ENCODE data around the gene CNOT1.

CNOT1 gene

DNA sequence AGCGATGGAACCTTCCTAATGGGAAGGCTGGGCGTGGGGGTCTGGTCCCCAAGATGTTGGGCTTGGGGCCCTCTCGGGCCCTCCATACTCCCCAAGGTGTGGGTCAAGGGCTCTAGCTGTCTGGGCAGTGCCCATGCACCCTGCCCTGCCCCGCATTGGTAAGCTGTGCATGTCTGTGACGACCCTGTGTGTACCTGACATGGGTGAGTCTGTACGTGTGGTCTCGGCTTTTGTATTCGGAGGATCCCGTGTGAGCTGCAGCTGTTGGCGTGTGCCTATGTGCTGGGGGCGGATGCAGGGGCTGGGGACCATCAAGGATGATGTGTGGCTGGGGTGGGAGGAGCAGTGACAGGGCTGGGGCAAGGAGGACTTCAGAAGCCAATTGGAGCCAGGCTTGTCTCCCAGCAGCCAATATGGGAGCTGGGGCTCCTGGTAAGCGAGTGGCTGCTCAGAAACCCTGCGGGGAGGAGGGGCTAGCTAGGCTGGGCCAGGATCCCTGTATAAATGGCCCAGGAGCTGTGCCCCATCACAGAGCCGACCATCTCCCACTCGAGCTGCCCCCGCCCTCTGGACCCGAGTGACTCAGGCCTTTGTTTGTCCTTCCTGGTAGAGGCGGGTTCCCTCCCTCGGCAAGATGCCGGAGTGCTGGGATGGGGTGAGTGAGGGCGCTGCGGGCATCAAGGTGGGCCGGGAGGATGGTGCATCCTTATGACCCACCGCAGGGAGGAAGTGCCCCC lies 129.8 kb downstream of the CNOT1 start, which contains the start of gene NDRG4 (continued):
- TF ChIP-seq, protein P1, sequence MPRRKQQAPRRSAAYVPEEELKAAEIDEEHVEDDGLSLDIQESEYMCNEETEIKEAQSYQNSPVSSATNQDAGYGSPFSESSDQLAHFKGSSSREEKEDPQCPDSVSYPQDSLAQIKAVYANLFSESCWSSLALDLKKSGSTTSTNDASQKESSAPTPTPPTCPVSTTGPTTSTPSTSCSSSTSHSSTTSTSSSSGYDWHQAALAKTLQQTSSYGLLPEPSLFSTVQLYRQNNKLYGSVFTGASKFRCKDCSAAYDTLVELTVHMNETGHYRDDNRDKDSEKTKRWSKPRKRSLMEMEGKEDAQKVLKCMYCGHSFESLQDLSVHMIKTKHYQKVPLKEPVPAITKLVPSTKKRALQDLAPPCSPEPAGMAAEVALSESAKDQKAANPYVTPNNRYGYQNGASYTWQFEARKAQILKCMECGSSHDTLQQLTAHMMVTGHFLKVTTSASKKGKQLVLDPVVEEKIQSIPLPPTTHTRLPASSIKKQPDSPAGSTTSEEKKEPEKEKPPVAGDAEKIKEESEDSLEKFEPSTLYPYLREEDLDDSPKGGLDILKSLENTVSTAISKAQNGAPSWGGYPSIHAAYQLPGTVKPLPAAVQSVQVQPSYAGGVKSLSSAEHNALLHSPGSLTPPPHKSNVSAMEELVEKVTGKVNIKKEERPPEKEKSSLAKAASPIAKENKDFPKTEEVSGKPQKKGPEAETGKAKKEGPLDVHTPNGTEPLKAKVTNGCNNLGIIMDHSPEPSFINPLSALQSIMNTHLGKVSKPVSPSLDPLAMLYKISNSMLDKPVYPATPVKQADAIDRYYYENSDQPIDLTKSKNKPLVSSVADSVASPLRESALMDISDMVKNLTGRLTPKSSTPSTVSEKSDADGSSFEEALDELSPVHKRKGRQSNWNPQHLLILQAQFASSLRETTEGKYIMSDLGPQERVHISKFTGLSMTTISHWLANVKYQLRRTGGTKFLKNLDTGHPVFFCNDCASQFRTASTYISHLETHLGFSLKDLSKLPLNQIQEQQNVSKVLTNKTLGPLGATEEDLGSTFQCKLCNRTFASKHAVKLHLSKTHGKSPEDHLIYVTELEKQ (tag by site-specific recombination; IDR thresholded peaks at IDR 0.05; ENCODE audit: borderline replicate concordance): no peak
- TF ChIP-seq GFI1B (tag by site-specific recombination; IDR thresholded peaks at IDR 0.05): no peak
- TF ChIP-seq, protein P2, sequence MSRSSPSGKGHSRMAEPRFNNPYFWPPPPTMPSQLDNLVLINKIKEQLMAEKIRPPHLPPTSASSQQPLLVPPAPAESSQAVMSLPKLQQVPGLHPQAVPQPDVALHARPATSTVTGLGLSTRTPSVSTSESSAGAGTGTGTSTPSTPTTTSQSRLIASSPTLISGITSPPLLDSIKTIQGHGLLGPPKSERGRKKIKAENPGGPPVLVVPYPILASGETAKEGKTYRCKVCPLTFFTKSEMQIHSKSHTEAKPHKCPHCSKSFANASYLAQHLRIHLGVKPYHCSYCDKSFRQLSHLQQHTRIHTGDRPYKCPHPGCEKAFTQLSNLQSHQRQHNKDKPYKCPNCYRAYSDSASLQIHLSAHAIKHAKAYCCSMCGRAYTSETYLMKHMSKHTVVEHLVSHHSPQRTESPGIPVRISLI (tag by site-specific recombination; IDR thresholded peaks at IDR 0.05): no peak
- TF ChIP-seq MYNN (tag by site-specific recombination; IDR thresholded peaks at IDR 0.05; ENCODE audit: borderline replicate concordance): no peak
- TF ChIP-seq ZNF202 (tag by site-specific recombination; IDR thresholded peaks at IDR 0.05; ENCODE audit: borderline replicate concordance): no peak
- no peak for TF ChIP-seq ZBTB1 (tag by site-specific recombination; IDR thresholded peaks at IDR 0.05)
- no peak for TF ChIP-seq MEIS1 (CRISPR knock-in tag; IDR thresholded peaks at IDR 0.05; ENCODE audit: borderline replicate concordance)
- peak; percentile 43; the same call in 1 of the 2 replicates for TF ChIP-seq GLIS2 (tag by site-specific recombination; IDR thresholded peaks at IDR 0.05)
- no peak for TF ChIP-seq ZNF530 (tag by site-specific recombination; IDR thresholded peaks at IDR 0.05; ENCODE audit: low read depth)
- 0 out of 2 replicates have a peak, but pooled peaks have one; percentile 11 for TF ChIP-seq KLF9 (tag by site-specific recombination; IDR thresholded peaks at IDR 0.05; ENCODE audit: low read depth)
- TF ChIP-seq, protein P3, sequence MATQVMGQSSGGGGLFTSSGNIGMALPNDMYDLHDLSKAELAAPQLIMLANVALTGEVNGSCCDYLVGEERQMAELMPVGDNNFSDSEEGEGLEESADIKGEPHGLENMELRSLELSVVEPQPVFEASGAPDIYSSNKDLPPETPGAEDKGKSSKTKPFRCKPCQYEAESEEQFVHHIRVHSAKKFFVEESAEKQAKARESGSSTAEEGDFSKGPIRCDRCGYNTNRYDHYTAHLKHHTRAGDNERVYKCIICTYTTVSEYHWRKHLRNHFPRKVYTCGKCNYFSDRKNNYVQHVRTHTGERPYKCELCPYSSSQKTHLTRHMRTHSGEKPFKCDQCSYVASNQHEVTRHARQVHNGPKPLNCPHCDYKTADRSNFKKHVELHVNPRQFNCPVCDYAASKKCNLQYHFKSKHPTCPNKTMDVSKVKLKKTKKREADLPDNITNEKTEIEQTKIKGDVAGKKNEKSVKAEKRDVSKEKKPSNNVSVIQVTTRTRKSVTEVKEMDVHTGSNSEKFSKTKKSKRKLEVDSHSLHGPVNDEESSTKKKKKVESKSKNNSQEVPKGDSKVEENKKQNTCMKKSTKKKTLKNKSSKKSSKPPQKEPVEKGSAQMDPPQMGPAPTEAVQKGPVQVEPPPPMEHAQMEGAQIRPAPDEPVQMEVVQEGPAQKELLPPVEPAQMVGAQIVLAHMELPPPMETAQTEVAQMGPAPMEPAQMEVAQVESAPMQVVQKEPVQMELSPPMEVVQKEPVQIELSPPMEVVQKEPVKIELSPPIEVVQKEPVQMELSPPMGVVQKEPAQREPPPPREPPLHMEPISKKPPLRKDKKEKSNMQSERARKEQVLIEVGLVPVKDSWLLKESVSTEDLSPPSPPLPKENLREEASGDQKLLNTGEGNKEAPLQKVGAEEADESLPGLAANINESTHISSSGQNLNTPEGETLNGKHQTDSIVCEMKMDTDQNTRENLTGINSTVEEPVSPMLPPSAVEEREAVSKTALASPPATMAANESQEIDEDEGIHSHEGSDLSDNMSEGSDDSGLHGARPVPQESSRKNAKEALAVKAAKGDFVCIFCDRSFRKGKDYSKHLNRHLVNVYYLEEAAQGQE (tag by site-specific recombination; IDR thresholded peaks at IDR 0.05): no peak
- 0 out of 2 replicates have a peak, but pooled peaks have one; percentile 29 for TF ChIP-seq ZNF660 (tag by site-specific recombination; IDR thresholded peaks at IDR 0.05)
- TF ChIP-seq, protein P4, sequence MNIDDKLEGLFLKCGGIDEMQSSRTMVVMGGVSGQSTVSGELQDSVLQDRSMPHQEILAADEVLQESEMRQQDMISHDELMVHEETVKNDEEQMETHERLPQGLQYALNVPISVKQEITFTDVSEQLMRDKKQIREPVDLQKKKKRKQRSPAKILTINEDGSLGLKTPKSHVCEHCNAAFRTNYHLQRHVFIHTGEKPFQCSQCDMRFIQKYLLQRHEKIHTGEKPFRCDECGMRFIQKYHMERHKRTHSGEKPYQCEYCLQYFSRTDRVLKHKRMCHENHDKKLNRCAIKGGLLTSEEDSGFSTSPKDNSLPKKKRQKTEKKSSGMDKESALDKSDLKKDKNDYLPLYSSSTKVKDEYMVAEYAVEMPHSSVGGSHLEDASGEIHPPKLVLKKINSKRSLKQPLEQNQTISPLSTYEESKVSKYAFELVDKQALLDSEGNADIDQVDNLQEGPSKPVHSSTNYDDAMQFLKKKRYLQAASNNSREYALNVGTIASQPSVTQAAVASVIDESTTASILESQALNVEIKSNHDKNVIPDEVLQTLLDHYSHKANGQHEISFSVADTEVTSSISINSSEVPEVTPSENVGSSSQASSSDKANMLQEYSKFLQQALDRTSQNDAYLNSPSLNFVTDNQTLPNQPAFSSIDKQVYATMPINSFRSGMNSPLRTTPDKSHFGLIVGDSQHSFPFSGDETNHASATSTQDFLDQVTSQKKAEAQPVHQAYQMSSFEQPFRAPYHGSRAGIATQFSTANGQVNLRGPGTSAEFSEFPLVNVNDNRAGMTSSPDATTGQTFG (tag by site-specific recombination; IDR thresholded peaks at IDR 0.05; ENCODE audit: borderline replicate concordance): no peak
- no peak for TF ChIP-seq ZNF223 (tag by site-specific recombination; IDR thresholded peaks at IDR 0.05)
- no peak for TF ChIP-seq ZFP37 (tag by site-specific recombination; IDR thresholded peaks at IDR 0.05)
- no peak for TF ChIP-seq SALL2 (tag by site-specific recombination; IDR thresholded peaks at IDR 0.05; ENCODE audit: borderline replicate concordance)
- peak; percentile 60; the same call in 1 of the 2 replicates for TF ChIP-seq SP3 (tag by site-specific recombination; IDR thresholded peaks at IDR 0.05)
- TF ChIP-seq KLF1 (tag by site-specific recombination; IDR thresholded peaks at IDR 0.05): peak; percentile 11; the same call in 1 of the 2 replicates
- TF ChIP-seq, protein P5, sequence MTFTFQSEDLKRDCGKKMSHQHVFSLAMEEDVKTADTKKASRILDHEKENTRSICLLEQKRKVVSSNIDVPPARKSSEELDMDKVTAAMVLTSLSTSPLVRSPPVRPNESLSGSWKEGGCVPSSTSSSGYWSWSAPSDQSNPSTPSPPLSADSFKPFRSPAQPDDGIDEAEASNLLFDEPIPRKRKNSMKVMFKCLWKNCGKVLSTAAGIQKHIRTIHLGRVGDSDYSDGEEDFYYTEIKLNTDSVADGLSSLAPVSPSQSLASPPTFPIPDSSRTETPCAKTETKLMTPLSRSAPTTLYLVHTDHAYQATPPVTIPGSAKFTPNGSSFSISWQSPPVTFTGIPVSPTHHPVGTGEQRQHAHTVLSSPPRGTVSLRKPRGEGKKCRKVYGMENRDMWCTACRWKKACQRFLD (tag by site-specific recombination; IDR thresholded peaks at IDR 0.05): no peak
- TF ChIP-seq ZNF157 (tag by site-specific recombination; IDR thresholded peaks at IDR 0.05): no peak
- no peak for TF ChIP-seq ZNF843 (tag by site-specific recombination; IDR thresholded peaks at IDR 0.05)
- peak; percentile 83 for TF ChIP-seq ZFHX2 (tag by site-specific recombination; conservative IDR thresholded peaks at IDR 0.05)
- TF ChIP-seq, protein P6, sequence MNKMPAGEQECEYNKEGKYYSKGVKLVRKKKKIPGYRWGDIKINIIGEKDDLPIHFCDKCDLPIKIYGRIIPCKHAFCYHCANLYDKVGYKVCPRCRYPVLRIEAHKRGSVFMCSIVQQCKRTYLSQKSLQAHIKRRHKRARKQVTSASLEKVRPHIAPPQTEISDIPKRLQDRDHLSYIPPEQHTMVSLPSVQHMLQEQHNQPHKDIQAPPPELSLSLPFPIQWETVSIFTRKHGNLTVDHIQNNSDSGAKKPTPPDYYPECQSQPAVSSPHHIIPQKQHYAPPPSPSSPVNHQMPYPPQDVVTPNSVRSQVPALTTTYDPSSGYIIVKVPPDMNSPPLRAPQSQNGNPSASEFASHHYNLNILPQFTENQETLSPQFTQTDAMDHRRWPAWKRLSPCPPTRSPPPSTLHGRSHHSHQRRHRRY (tag by site-specific recombination; IDR thresholded peaks at IDR 0.05): no peak
- TF ChIP-seq EGR2 (tag by site-specific recombination; IDR thresholded peaks at IDR 0.05; ENCODE audit: low read depth): peak; percentile 87
- no peak for TF ChIP-seq ZNF610 (tag by site-specific recombination; IDR thresholded peaks at IDR 0.05; ENCODE audit: borderline replicate concordance)
- TF ChIP-seq ZNF302 (tag by site-specific recombination; IDR thresholded peaks at IDR 0.05; ENCODE audit: low read depth): no peak
